Adrenal gland (tissue), 5 donors: ENCODE data around the gene SCCPDH.

Source experiments
- CTCF ChIP-seq, 6 experiments: fragments of 450-650 bp in 4 of 6; fragments of 200-600 bp in 2 of 6; sonication (generic) in 1 of 6; IDR thresholded peaks; 1 replicate in 5 of 6; 2 replicates in 1 of 6; pipeline versions ENCODE4 v1.5.1 to v1.8.0; 2016 to 2021; ENCODE audit warnings: antibody characterized with exemption in 6 of 6, mild to moderate bottlenecking in 2 of 6, moderate library complexity in 1 of 6
- POLR2A ChIP-seq, 2 donors: fragments of 450-650 bp; IDR thresholded peaks; one replicate each; pipeline ENCODE4 v1.6.1; 2017; ENCODE audit warnings: antibody characterized with exemption in 2 of 2, mild to moderate bottlenecking in 2 of 2, moderate library complexity in 1 of 2
- donor health status: DM: no; HTN: no; CAD: no.

DNA sequence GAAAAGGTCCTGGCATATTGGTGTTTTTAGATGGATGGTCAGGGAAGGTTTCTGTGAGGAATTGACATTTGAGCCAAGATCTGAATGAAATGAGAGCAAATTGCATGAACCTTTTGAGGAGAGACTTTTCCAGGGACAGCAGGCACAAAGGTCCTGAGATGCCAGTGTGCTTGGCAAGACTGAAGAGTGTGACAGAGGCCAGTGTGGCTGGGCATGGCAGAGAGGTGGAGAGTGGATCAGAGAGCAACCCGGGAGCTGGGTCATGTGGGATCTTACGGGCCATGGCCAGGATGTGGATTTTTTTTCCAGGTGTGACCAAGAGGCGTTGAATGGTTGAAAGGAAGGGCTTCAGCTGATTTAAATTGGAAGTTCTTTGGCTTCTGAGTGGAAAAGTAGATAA lies 3.4 kb downstream of the SCCPDH start:
- TF ChIP-seq CTCF (IDR thresholded peaks at IDR 0.05) (no peak), POLR2A (IDR thresholded peaks at IDR 0.05) (no peak)
